ENCODE results near the gene MAP3K5.
"Not testable (repeated sequence)": the region's sequence is repeated elsewhere in the genome, so short reads cannot be mapped to it uniquely, and the experiment has no call there.

Gene MAP3K5

GRCh38 chr6:136593748-136594490 is 198.4 kb downstream of the MAP3K5 start:
- Histone ChIP-seq H3K4me1 (ENCODE audit: insufficient read depth, low read length, severe bottlenecking) (peaks cover 5% of the 10 kb centered on the region), H3K9me3 (ENCODE audit: low read length) (no peaks in the 10 kb centered on the region), H3K27ac (ENCODE audit: low read depth, low read length, poor library complexity, severe bottlenecking) (no peak overlapping the region), H3K4me2 (ENCODE audit: low read length) (no peak overlapping the region), H3F3A (ENCODE audit: insufficient read depth, low read length) (no peaks in the 10 kb centered on the region), H3K4me3 (ENCODE audit: low read depth, low read length, poor library complexity, severe bottlenecking) (no peak overlapping the region), H3K79me2 (ENCODE audit: insufficient read depth, low read length) (no peaks in the 10 kb centered on the region), H3K27me3 (ENCODE audit: insufficient read depth, low read length) (no peaks in the 10 kb centered on the region), H3K9me2 (ENCODE audit: low read depth, low read length) (no peaks in the 10 kb centered on the region), H4K20me1 (ENCODE audit: insufficient read depth, low read length) (no peaks in the 10 kb centered on the region), H3K36me3 (ENCODE audit: insufficient read depth, low read length) (peaks cover 34% of the 10 kb centered on the region), H2AFZ (ENCODE audit: low read length) (no peak overlapping the region), H3K9ac (ENCODE audit: low read length) (no peak overlapping the region)
- TF ChIP-seq, protein P1, sequence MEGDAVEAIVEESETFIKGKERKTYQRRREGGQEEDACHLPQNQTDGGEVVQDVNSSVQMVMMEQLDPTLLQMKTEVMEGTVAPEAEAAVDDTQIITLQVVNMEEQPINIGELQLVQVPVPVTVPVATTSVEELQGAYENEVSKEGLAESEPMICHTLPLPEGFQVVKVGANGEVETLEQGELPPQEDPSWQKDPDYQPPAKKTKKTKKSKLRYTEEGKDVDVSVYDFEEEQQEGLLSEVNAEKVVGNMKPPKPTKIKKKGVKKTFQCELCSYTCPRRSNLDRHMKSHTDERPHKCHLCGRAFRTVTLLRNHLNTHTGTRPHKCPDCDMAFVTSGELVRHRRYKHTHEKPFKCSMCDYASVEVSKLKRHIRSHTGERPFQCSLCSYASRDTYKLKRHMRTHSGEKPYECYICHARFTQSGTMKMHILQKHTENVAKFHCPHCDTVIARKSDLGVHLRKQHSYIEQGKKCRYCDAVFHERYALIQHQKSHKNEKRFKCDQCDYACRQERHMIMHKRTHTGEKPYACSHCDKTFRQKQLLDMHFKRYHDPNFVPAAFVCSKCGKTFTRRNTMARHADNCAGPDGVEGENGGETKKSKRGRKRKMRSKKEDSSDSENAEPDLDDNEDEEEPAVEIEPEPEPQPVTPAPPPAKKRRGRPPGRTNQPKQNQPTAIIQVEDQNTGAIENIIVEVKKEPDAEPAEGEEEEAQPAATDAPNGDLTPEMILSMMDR (IDR thresholded peaks at IDR 0.05; ENCODE audit: low read length): no peak
- TF ChIP-seq EZH2 (IDR thresholded peaks at IDR 0.05; ENCODE audit: borderline replicate concordance, low read length): no peak

DNA sequence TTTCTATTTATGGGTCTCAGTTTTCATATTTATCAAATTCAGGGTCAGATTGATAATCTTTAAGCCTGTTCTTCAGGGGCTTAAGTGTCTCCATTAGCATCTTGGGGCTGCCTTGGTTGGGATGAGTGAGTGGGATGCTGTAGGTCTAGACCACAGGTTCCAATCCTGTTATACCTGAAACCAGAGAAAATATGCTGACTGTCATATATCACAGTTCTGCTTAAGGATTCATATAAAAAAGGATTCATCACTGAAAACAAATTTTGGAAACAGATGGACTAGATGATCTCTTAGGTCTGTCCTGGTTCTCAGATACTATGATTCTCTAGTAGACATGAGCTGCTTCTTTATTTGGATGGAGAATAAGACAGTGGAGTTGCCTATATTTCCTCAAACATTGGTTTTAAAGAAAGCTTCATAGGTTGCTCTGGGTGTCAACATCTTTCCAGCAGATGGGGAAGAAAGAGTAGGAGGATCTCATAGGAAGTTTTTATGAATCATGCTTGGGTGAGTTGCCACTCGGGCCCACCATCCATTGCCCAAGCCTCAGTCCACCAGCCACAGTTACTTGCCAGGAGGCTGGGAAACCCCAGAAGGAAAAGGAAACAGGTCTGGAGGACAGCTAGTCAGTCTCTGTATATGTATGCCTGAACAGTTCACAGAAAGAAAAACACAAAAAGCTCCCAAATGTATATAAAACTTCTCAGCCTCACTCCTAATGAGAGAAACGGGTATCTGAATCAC is 199.2 kb downstream of the MAP3K5 start:
- no peaks in the 10 kb centered on the region for H3K27me3 ChIP-seq (ENCODE audit: insufficient read depth, low read length)
- H3K4me1 ChIP-seq (ENCODE audit: insufficient read depth, low read length, severe bottlenecking): peaks cover 5% of the 10 kb centered on the region
- H3K9me2 ChIP-seq (ENCODE audit: low read depth, low read length): no peaks in the 10 kb centered on the region
- no peak overlapping the region for H2AFZ ChIP-seq (ENCODE audit: low read length)
- H3K27ac ChIP-seq (ENCODE audit: low read depth, low read length, poor library complexity, severe bottlenecking): no peak overlapping the region
- H3K9me3 ChIP-seq (ENCODE audit: low read length): no peaks in the 10 kb centered on the region
- H3F3A ChIP-seq (ENCODE audit: insufficient read depth, low read length): no peaks in the 10 kb centered on the region
- H3K79me2 ChIP-seq (ENCODE audit: insufficient read depth, low read length): no peaks in the 10 kb centered on the region
- TF ChIP-seq, protein P1 (IDR thresholded peaks at IDR 0.05; ENCODE audit: low read length): no peak
- TF ChIP-seq EZH2 (IDR thresholded peaks at IDR 0.05; ENCODE audit: borderline replicate concordance, low read length): no peak
- H4K20me1 ChIP-seq (ENCODE audit: insufficient read depth, low read length): no peaks in the 10 kb centered on the region
- H3K4me2 ChIP-seq (ENCODE audit: low read length): no peak overlapping the region
- no peak overlapping the region for H3K4me3 ChIP-seq (ENCODE audit: low read depth, low read length, poor library complexity, severe bottlenecking)
- peaks cover 34% of the 10 kb centered on the region for H3K36me3 ChIP-seq (ENCODE audit: insufficient read depth, low read length)
- H3K9ac ChIP-seq (ENCODE audit: low read length): no peak overlapping the region

DNA sequence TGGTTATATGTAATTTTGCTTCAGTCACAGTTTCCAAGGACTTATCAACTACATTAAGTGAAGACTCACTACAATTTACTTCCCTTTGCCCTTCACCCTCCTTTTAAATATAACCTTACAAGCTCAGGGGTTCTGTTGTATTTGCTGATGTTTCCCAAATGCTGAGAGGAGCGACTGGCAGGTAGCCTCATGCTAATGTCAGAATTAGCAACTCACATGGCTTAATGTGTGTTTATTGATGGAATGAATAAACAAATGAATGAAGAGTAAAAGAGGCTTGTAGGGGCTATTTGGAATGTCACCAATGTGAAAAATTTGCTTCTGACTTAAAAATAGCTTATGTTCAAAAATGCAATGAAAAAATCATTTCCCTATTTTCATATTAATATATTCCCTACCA is 200.7 kb downstream of the MAP3K5 start:
- Histone ChIP-seq H4K20me1 (ENCODE audit: insufficient read depth, low read length) (no peaks in the 10 kb centered on the region), H3K4me2 (ENCODE audit: low read length) (no peak overlapping the region), H3F3A (ENCODE audit: insufficient read depth, low read length) (no peaks in the 10 kb centered on the region), H3K27ac (ENCODE audit: low read depth, low read length, poor library complexity, severe bottlenecking) (no peak overlapping the region), H3K9ac (ENCODE audit: low read length) (no peak overlapping the region), H3K27me3 (ENCODE audit: insufficient read depth, low read length) (no peaks in the 10 kb centered on the region), H3K9me3 (ENCODE audit: low read length) (no peaks in the 10 kb centered on the region), H3K4me1 (ENCODE audit: insufficient read depth, low read length, severe bottlenecking) (peaks cover 5% of the 10 kb centered on the region), H3K4me3 (ENCODE audit: low read depth, low read length, poor library complexity, severe bottlenecking) (no peak overlapping the region), H3K9me2 (ENCODE audit: low read depth, low read length) (no peaks in the 10 kb centered on the region), H3K79me2 (ENCODE audit: insufficient read depth, low read length) (no peaks in the 10 kb centered on the region), H2AFZ (ENCODE audit: low read length) (no peak overlapping the region), H3K36me3 (ENCODE audit: insufficient read depth, low read length) (peaks cover 34% of the 10 kb centered on the region)
- TF ChIP-seq, protein P1 (IDR thresholded peaks at IDR 0.05; ENCODE audit: low read length): no peak
- no peak for TF ChIP-seq EZH2 (IDR thresholded peaks at IDR 0.05; ENCODE audit: borderline replicate concordance, low read length)

DNA sequence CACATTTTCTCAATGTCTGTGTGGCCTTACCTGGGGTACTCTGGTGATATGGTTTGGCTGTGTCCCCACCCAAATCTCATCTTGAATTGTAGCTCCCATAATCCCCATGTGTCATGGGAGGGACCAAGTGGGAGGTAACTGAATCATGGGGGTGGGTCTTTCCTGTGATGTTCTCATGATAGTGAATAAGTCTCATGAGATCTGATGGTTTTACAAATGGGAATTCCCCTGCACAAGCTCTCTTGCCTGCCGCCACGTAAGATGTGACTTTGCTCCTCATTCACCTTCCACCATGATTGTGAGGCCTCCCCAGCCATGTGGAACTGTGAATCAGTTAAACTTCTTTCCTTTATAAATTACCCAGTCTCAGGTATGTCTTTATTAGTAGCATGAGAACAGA is 201.4 kb downstream of the MAP3K5 start:
- H3K36me3 ChIP-seq (ENCODE audit: insufficient read depth, low read length): peaks cover 37% of the 10 kb centered on the region
- H3K4me3 ChIP-seq (ENCODE audit: low read depth, low read length, poor library complexity, severe bottlenecking); H3K9ac ChIP-seq (ENCODE audit: low read length); H4K20me1 ChIP-seq (ENCODE audit: insufficient read depth, low read length); H3K9me3 ChIP-seq (ENCODE audit: low read length); H2AFZ ChIP-seq (ENCODE audit: low read length); H3K4me2 ChIP-seq (ENCODE audit: low read length); H3K4me1 ChIP-seq (ENCODE audit: insufficient read depth, low read length, severe bottlenecking); H3K9me2 ChIP-seq (ENCODE audit: low read depth, low read length); H3K27me3 ChIP-seq (ENCODE audit: insufficient read depth, low read length); H3K79me2 ChIP-seq (ENCODE audit: insufficient read depth, low read length); H3K27ac ChIP-seq (ENCODE audit: low read depth, low read length, poor library complexity, severe bottlenecking); H3F3A ChIP-seq (ENCODE audit: insufficient read depth, low read length): not testable (repeated sequence)

All from OCI-LY1 (cell line).